ENCODE measurements around the gene RTL1.
A peak's percentile ranks its signal among the peaks of the same experiment; 100 is the strongest.

RTL1 gene

DNA sequence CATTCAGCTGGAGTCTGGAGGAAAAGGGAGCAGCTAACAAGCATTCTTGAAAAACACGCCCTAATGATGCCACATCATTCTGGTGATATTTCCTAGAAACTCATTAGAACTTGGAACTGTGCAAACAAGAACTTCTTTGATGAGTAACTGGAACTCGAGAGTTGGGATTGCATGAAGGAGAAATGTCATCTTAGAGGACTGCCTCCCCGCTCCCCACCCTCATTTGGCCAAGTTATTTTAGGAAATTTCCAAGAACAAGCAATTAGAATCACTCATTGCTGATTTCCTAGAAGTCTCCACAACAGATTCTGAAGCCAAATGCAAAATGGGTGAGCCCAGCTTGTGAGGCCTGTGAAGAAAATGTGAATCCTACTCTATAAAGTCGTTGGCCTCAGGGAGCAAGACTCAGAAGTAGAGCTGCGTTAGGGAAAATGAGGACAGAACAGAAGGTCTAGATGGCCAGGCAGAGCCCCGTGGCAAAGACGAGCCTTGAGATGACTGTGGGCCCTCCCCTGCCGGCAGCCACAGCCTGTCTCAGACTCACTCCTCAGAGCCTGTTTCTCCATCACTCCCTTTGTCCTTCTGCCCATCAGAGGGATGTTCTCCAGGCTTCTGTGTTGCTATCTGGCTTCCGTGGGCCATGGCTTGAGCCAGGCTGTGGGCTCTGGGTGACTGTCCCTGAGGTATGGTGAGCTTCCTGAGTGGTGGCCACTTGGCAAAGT is 38.4 kb downstream of the RTL1 start:
- DNase-seq, result no peak

DNA sequence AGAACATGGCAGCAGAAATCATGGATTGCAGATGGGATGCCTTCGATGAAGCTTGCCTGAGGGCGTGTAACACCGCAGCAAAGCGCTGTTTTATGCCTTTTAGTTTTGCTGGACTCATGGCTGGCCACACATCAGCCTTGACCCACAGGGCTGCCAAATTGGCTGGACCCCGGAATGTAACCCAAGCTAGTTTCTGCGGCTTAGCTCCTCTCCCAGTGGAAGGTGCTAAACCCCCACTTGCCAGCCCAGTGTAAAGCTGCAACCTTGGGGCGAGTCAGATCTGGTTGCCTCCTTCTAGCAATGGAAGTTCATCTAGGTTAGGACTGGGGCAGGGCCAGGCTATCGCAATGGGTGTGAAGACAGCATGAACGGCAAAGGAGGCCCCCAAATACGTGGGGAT is 39.3 kb downstream of the RTL1 start:
- DNase-seq, result no peak

DNA sequence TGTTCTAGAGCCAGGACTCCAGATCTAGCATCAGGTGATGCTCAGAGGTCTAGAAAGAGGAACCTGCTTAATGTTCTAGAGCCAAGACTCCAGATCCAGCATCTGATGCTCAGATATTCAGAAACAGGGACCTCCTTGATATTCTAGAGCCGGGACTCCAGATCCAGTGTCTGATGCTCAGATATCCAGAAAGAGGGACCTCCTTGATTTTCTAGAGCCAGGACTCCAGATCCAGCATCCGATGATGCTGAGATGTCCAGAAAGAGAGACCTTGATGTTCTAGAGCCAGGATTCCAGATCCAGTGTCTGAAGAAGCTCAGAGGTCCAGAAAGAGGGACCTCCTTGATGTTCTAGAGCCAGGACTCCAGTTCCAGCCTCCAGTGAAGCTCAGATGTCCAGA is 40.7 kb downstream of the RTL1 start:
- no peak for DNase-seq

GRCh38 chr14:100862277-100862676 is 41.2 kb downstream of the RTL1 start:
- no peak for DNase-seq

- no peak for DNase-seq
These were observed 41.6 kb downstream of the RTL1 start for GRCh38 chr14:100861937-100862247.

- no peak for DNase-seq
These were observed 42.2 kb downstream of the RTL1 start for GRCh38 chr14:100861188-100861936.

DNA sequence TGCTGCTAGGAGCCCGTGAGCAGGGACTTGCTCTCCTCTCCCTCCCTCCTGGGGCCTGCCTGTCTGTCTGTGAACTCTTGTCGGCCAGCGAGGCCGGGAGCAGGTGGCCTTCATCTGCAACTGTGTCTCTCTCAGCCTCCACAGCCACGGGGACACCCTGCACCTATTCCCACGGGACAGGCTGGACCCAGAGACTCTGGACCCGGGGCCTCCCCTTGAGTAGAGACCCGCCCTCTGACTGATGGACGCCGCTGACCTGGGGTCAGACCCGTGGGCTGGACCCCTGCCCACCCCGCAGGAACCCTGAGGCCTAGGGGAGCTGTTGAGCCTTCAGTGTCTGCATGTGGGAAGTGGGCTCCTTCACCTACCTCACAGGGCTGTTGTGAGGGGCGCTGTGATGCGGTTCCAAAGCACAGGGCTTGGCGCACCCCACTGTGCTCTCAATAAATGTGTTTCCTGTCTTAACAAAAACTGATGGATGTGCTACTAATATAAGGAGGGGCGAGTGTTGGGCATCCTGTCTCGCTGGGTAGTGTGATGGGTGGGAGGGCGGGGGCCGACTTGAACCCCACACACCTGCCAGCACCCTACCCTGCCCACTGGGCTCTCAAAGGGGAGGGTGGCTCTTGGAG is 42.9 kb downstream of the RTL1 start:
- no peak for DNase-seq

- no peak for DNase-seq
These were observed 43.7 kb downstream of the RTL1 start for GRCh38 chr14:100859781-100860180.

- DNase-seq, result no peak
These were observed 44.7 kb downstream of the RTL1 start for GRCh38 chr14:100858838-100859220.

- DNase-seq, result no peak
These were observed 45.3 kb downstream of the RTL1 start for GRCh38 chr14:100857923-100858837.

- no peak for DNase-seq
These were observed 46.1 kb downstream of the RTL1 start for GRCh38 chr14:100857233-100857922.

- no peak for DNase-seq
These were observed 47.2 kb downstream of the RTL1 start for GRCh38 chr14:100856056-100856950.

- no peak for DNase-seq
These were observed 48.1 kb downstream of the RTL1 start for GRCh38 chr14:100855256-100855930.

DNA sequence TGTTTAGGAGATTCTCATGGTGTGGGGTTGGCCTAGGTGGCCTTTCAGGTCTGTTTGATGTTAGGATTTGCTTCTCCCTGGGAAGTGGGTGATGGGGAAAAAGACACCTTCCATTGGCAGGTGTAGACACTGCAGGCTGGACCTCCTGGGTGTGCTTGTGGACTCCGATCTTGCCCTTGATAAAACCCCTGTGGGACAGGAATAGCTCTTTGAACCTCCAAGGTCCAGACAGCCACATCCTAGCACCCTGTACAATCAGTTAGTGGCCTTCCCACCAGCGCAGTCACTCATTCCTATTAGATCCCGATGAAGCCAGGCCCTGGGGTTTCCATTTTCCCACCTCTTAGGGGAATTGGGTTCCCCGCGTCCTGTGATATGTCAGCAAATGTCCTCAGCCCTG is 49.1 kb downstream of the RTL1 start:
- no peak for DNase-seq

GRCh38 chr14:100851946-100852620 is 51.4 kb downstream of the RTL1 start:
- no peak for DNase-seq

- DNase-seq, result no peak
These were observed 52.0 kb downstream of the RTL1 start for GRCh38 chr14:100851586-100851916.

DNA sequence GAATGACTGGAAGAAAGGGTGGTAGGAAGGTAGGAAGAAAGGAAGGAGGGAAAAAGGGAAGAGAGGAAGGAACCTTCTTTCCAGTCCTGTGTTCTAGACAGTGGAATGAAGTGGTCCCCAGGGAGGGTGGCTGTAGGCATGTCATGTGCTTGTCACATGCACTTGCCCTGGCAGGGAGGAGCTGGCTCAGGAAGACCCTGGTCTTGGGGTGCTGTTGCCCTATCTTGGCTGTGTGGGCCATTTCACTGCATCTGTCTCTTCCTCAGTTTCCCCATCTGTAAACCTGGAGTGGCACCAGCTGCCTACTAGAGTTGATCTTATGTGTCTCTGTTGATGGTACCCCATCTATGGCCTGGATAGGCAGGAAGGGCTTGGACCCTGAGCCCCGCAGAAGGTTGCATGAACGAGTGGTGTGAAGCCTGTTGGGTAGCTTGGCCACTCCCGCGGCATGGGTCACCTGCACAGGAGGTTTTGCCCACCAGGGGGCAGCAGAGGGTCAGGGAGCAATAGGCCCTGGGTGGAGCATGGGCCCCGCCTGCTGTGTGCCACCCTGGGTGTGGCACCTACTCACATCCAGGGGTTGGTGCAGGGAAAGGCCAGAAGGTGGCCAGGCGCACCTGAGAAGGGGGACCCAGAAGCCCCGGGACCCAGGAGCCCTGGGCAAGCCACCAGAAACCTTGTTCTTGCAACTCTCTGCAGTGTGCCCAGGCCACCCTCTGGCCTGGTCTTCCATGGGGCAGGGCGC is 52.5 kb downstream of the RTL1 start:
- peak in 1 of 2 experiments; percentile 42 for DNase-seq

- no peak for DNase-seq
These were observed 54.3 kb downstream of the RTL1 start for GRCh38 chr14:100849115-100849781.

DNA sequence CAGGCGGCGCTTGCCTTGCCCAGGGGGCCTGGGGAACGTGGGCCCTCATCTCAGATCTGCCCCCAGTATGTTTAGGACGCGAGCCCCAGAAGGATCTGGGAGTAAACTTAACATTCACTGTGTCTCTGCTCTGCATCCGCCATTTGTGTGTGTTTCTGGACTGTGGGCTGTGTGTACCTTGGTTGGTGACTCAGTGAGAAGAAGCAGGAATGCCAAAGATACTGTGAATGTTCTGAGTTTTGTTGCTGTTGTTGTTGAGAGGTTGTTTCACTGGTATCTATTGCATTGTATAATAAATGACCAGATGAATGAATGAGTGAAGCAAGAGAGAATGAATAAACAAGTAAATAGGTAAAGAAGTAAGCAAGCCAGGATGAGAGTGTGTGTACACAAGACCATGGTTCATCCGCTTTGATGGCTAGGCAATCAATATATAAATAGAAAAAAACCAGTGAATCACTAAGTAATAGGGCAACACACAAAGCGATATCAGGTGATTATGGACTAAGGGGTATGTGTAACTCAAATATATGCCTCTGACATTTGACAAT is 57.1 kb downstream of the RTL1 start:
- no peak for DNase-seq
